KBM-7 (cell line): ENCODE measurements around the gene CLEC12A.
"Not testable (repeated sequence)": the region's sequence is repeated elsewhere in the genome, so short reads cannot be mapped to it uniquely, and the experiment has no call there.

Experiments
- DNase-seq: peaks from one replicate; pipeline ENCODE4 v3.0.0-alpha.2; 2015
- in situ Hi-C: fragments of 300-500 bp; cut with MboI; formaldehyde crosslinking; loops from 2 replicates; pipeline ENCODE4 v1.14.3; 2020; ENCODE audit warnings: low sequenced_read_pairs, low pct_unique_long_range_greater_than_20kb, mixed read lengths

The CLEC12A gene

GRCh38 chr12:9971181-9971580 lies at the start of gene CLEC12A:
TSS of gene CLEC12A (plus strand) at chr12:9971409. CDS start at chr12:9971597, 188 bp downstream.
- in situ Hi-C loops, result no loop called here
- DNase-seq, result peak; percentile 55

- no peak for DNase-seq
- in situ Hi-C loops, result no loop called here
Measured at GRCh38 chr12:9922429-9922828, 48.8 kb upstream of the CLEC12A start.

GRCh38 chr12:9925705-9926393 lies 45.4 kb upstream of the CLEC12A start:
- DNase-seq, result peak; percentile 61
- in situ Hi-C loops, result loop anchor here (25.0 kb wide), 1 partner anchor 211 kb away; the partner anchor contains the start of gene CLEC7A

DNA sequence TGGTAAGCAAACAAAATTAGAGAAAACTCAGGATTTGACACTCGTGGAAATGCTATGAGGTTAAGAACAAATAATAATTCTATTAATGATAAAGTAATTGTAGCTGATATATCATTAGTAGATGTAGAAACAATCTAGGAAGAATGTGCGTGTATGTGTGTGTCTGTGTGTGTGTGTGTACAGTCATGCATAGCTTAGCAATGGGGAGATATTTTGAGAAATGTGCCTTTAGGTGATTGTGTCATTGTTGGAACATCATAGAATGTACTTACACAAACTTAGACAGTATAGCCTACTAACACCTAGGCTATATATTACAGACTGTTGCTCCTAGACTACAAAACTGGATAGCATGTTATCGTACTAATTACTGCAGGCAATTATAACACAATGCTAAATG lies 44.3 kb upstream of the CLEC12A start:
- in situ Hi-C loops, result loop anchor here (25.0 kb wide), 1 partner anchor 210 kb away; the partner anchor contains the start of gene CLEC7A
- no peak for DNase-seq

DNA sequence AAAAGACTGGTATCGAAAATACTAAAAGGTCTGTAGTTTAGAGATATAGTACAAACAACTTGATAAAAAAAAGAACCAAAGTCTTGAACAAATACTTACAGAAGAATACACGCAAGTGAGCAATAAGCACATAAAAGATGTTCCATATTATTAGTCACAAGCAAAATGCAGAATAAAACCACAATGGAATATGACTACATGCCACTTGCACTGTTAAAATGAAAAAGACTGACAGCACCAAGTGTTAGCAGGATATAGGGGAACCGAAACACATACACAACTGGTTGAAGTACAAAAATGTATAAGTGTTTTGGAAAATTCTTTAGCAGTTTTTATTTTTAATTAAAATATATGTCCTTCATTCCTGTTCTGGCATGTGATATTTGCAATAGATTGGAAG lies 42.6 kb upstream of the CLEC12A start:
- DNase-seq, result no peak
- in situ Hi-C loops, result loop anchor here (25.0 kb wide), 1 partner anchor 209 kb away; the partner anchor contains the start of gene CLEC7A

DNA sequence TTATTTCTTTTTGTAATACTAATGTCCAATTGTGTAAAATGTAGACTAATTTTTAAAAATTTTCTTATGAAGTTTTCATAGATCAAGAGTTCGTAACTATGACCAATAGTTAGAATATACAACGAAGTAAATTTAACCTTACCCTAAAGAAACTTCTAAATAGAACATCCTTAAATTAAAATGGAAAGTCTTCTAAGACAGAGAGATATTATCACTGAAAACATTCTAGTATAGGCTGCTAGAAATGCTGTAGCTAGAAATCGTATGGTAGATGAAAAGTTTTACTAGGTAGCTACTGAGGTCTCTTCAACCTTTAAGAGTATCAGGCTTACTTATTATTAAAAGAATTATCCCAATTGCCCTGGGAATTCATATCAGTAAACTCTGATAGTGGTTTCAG lies 40.0 kb upstream of the CLEC12A start:
- in situ Hi-C loops, result loop anchor here (25.0 kb wide), 1 partner anchor 206 kb away; the partner anchor contains the start of gene CLEC7A
- DNase-seq, result no peak

GRCh38 chr12:9932270-9932669 lies 38.9 kb upstream of the CLEC12A start, which contains the start of gene CLEC2A:
TSS of gene CLEC2A (minus strand) at chr12:9932370. CDS start at chr12:9932329, 41 bp downstream.
- in situ Hi-C loops, result loop anchor here (25.0 kb wide), 1 partner anchor 205 kb away; the partner anchor contains the start of gene CLEC7A
- no peak for DNase-seq

- DNase-seq, result no peak
- in situ Hi-C loops, result loop anchor here (25.0 kb wide), 1 partner anchor 203 kb away; the partner anchor contains the start of gene CLEC7A
Measured at GRCh38 chr12:9933958-9934357, 37.3 kb upstream of the CLEC12A start.

- in situ Hi-C loops, result loop anchor here (25.0 kb wide), 1 partner anchor 202 kb away; the partner anchor contains the start of gene CLEC7A
- DNase-seq, result no peak
Measured at GRCh38 chr12:9935026-9935425, 36.2 kb upstream of the CLEC12A start.

DNA sequence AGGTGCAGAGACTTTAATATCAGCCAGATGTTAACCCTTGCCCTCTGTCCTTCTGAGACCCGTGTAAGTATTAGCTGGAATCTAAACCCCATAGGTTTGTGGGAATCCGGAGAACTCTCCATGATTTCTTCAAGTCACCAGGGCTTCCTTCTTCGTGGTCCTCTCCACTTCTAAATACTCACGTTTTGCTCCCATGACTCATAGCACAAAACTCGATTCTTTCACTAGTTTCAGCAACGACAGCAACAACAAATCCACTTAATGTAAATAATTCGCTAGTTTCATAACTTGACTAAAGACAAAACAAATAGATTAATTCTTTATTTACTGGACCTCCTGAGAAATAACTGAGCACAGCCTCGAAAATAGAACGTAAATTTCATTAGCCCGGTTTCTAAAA lies 34.6 kb upstream of the CLEC12A start:
- in situ Hi-C loops, result loop anchor here (25.0 kb wide), 1 partner anchor 201 kb away; the partner anchor contains the start of gene CLEC7A
- no peak for DNase-seq

DNA sequence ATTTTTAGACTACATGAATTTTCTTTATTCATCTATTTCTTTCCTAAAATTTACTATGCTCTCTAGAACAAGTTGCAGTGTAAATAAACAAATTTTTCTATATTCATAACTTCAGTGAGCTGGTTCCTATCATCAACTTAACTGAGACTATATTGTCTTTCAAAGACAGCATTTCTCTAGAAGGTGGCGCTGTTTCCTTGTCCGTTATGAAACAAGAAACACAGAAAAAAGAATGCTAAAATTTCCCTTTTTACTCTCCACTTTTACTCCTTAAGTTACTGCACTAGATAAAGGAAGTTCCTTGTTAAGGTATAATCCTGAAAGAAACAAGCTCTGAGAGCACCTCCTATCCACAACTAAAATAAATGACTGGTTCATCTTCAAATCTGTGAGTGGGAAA lies 30.8 kb upstream of the CLEC12A start:
- in situ Hi-C loops, result loop anchor here (25.0 kb wide), 1 partner anchor 197 kb away; the partner anchor contains the start of gene CLEC7A
- peak; percentile 37 for DNase-seq

- in situ Hi-C loops, result loop anchor here (25.0 kb wide), 1 partner anchor 195 kb away; the partner anchor contains the start of gene CLEC7A
- DNase-seq, result no peak
Measured at GRCh38 chr12:9941838-9942237, 29.4 kb upstream of the CLEC12A start.

GRCh38 chr12:9943240-9943639 lies 28.0 kb upstream of the CLEC12A start:
- in situ Hi-C loops, result loop anchor here (25.0 kb wide), 1 partner anchor 194 kb away; the partner anchor contains the start of gene CLEC7A

DNA sequence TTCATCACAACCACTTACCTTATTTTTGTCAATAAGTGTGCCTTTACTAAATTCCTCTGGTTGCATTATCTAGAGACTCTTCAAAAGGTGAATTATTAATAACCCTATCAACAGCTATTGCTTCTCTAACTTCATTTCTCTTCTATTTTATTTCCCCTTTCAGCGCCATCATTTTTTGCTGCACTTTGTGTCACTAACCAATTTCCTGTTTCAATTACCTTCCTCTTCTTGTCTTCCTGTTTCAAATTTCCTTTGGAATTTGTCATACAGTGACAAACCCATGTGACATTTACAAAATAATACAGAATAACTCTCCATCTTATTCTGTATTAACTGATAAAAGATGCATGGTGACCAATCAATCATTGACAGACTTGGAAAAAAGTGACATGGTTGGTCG lies 26.8 kb upstream of the CLEC12A start:
- in situ Hi-C loops, result loop anchor here (25.0 kb wide), 1 partner anchor 193 kb away; the partner anchor contains the start of gene CLEC7A
- peak; percentile 49 for DNase-seq

More at GRCh38 chr12:9943240-9943639, 28.0 kb upstream of the CLEC12A start:
- no peak for DNase-seq

GRCh38 chr12:9947674-9948073 lies 23.5 kb upstream of the CLEC12A start:
- in situ Hi-C loops, result loop anchor here (25.0 kb wide), 1 partner anchor 190 kb away; the partner anchor contains the start of gene CLEC7A
- no peak for DNase-seq

DNA sequence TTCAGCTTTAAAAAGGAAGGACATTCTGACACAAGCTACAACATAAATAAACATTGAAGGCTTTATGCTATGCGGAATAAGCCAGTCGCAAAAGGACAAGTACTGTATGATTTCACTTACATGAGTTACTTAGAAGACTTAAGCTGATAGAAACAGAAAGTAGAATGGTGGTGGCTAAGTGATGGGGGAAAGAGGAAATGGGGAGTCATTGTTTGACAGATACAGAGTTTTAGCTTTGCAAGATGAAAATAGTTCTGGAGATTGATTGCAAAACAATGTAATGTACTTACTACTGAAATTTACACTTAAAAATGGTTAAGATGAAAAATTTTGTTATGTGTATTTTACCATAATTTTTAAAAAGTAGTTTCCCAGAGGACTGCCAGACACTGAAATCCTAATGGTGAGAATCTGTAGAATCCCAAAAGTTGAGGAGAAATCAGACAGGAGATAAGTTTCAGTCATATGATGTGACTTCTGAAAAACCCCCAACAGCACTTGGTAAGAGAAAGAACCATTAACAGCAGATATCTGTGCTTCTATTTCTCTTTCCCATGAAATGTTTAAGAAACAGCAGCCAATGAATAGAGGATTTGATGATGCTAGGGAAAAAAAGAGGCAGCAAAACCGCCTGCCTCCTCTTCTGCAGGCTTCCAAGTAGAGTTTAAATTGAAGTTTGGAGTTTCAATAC lies 22.5 kb upstream of the CLEC12A start:
- peak; percentile 37 for DNase-seq
- in situ Hi-C loops, result loop anchor here (25.0 kb wide), 1 partner anchor 189 kb away; the partner anchor contains the start of gene CLEC7A

GRCh38 chr12:9951026-9951675 lies 20.1 kb upstream of the CLEC12A start:
- DNase-seq, result peak; percentile 51
- in situ Hi-C loops, result no loop called here

DNA sequence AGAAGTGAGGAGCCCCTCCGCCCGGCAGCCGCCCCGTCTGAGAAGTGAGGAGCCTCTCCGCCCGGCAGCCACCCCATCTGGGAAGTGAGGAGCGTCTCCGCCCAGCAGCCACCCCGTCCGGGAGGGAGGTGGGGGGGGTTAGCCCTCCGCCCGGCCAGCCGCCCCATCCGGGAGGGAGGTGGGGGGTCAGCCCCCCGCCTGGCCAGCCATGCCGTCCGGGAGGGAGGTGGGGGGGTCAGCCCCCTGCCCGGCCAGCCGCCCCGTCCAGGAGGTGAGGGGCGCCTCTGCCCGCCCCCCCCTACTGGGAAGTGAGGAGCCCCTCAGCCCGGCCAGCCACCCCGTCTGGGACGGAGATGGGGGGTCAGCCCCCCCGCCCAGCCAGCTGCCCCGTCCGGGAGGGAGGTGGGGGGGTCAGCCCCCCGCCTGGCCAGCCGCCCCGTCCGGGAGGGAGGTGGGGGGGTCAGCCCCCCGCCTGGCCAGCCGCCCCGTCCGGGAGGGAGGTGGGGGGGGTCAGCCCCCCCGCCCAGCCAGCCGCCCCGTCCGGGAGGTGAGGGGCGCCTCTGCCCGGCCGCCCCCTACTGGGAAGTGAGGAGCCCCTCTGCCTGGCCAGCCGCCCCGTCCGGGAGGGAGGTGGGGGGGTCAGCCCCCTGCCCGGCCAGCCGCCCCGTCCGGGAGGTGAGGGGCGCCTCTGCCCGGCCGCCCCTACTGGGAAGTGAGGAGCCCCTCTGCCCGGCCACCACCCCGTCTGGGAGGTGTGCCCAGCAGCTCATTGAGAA lies 18.1 kb upstream of the CLEC12A start:
- in situ Hi-C loops, DNase-seq: not testable (repeated sequence)
